ENCODE data around the gene ARHGAP10.

- TF ChIP-seq CTCF (IDR thresholded peaks at IDR 0.05; ENCODE audit: low read depth, low read length, poor library complexity, severe bottlenecking): no peak
- TF ChIP-seq EZH2phosphoT487 (IDR thresholded peaks at IDR 0.05; ENCODE audit: borderline replicate concordance, low read length): no peak
Observed at GRCh38 chr4:147933779-147934178, 201.9 kb downstream of the ARHGAP10 start.
